OCI-LY3 (cell line): ENCODE measurements around the gene IFNGR2.
"Not testable (repeated sequence)": the region's sequence is repeated elsewhere in the genome, so short reads cannot be mapped to it uniquely, and the experiment has no call there.

Experiments
- H2AFZ ChIP-seq: fragments of 200-600, 300-600 bp; shearing (Covaris generic); 2 replicates; pipeline ENCODE4 v1.6.0; 2014; ENCODE audit warnings: antibody characterized with exemption, low read depth, low read length
- H3K27ac ChIP-seq: fragments of 200-600, 300-600 bp; sonication (generic); 2 replicates; pipeline ENCODE4 v1.5.1; 2014; ENCODE audit warnings: mild to moderate bottlenecking, low read length, moderate library complexity, mixed read lengths
- H3K27me3 ChIP-seq: fragments of 200-600, 300-600 bp; sonication (generic); 2 replicates; pipeline ENCODE4 v1.6.1; 2014; ENCODE audit warnings: low read depth, low read length, mixed read lengths
- H3K36me3 ChIP-seq: fragments of 200-600, 300-600 bp; sonication (generic); replicated peaks from 2 replicates; pipeline ENCODE3; 2014; ENCODE audit warnings: low read depth, low read length, mixed read lengths
- H3K4me1 ChIP-seq: fragments of 300-600, 200-600 bp; sonication (generic); 2 replicates; pipeline ENCODE4 v1.6.1; 2014; ENCODE audit warnings: low read length, mixed read lengths
- H3K4me2 ChIP-seq: fragments of 200-600, 300-600 bp; sonication (generic); 2 replicates; pipeline ENCODE4 v1.6.1; 2014; ENCODE audit warnings: low read length, mixed read lengths
- H3K4me3 ChIP-seq: fragments of 300-600, 200-600 bp; sonication (generic); 2 replicates; pipeline ENCODE4 v1.5.1; 2014; ENCODE audit warnings: antibody characterized with exemption, mild to moderate bottlenecking, low read length, moderate library complexity
- H3K79me2 ChIP-seq: fragments of 300-600, 200-600 bp; shearing (Covaris generic); 2 replicates; pipeline ENCODE4 v1.6.1; 2014; ENCODE audit warnings: mild to moderate bottlenecking, low read length, mixed read lengths
- H3K9ac ChIP-seq: fragments of 300-600, 200-600 bp; shearing (Covaris generic); 2 replicates; pipeline ENCODE4 v1.6.0; 2014; ENCODE audit warnings: mild to moderate bottlenecking, low read length, moderate library complexity
- H3K9me3 ChIP-seq: fragments of 200-600, 300-600 bp; shearing (Covaris generic); 2 replicates; pipeline ENCODE4 v1.6.1; 2014; ENCODE audit warnings: low read length, mixed read lengths; ENCODE audit not compliant: insufficient read depth
- H4K20me1 ChIP-seq: fragments of 200-600, 300-600 bp; sonication (generic); 2 replicates; pipeline ENCODE4 v1.6.1; 2016; ENCODE audit warnings: low read length, mixed read lengths; ENCODE audit not compliant: insufficient read depth
- EZH2phosphoT487 ChIP-seq: fragments of 200-600 bp; shearing (Covaris generic); IDR thresholded peaks from 2 replicates; pipeline ENCODE4 v1.6.1; 2018; ENCODE audit warnings: antibody characterized with exemption, mixed run types, low read depth
- TF ChIP-seq, protein P1 (sequence below): fragments of 200-600, 300-600 bp; sonication (generic); IDR thresholded peaks from 2 replicates; pipeline ENCODE4 v1.5.1; 2014; ENCODE audit warnings: antibody characterized with exemption, low read length, low read depth

IFNGR2 gene

DNA sequence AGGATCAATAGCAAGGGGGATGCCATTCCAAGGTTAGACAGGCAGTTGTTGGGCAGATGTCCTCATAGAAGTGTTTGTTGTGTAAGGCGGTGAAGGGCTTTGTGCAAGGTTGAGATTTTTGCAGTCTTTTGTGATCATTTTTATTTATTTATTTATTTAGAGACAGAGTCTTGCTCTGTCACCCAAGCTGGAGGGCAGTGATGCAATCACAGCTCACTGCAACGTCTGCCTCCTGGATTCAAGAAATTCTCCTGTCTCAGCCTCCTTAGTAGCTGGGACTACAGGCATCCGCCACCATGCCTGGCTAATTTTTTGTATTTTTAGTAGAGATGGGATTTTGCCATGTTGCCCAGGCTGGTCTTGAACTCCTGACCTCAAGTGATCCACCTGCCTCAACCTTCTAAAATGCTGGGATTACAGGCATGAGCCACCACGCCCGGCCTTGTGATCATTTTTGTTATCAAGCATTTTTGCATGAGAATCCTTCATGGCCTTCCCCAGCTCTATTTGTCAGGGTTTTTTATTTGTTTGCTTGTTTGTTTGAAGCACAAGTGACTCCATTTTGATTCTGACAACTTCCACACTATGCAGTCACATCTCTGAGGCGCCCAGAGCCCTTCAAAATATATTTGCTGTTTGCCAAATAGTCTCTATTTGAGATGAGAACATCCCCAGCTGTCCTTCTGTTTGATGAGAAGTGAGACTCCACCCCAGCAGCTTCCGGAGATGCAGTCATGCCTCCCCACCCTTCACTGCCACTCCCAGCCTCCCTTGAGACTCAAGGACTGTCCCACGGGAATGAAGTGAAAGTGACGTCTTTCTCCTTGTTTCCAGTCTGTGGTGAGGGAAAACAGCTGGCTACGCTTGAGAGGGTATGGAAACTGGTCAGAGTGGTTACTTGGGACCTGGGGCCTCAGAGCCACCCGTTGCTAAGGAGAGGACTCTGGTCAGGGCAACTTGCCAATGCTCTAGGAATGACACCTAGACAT lies 38.6 kb downstream of the IFNGR2 start:
- no peak overlapping the region for H3K9ac ChIP-seq
- no peaks in the 10 kb centered on the region for H3K27me3 ChIP-seq

DNA sequence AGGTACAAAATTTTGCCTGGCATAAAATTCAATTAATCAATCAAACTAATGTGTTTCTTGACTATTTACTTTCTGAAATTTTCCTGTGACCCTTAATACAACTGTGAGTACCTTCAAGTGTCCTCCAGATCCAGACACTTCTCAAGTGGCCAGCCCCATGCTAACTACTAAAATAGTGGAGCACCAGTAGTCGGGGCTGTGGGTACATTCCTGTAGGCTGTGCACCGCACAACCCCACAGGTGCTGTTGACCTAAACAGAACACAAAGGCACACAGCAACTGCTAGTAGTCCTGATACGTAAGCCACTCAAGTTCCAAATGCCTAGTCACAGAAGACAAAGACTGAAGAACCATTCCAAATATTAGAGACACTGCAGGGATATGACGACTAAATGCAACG lies 40.0 kb downstream of the IFNGR2 start:
- H3K9ac ChIP-seq: no peak overlapping the region
- no peaks in the 10 kb centered on the region for H3K9me3 ChIP-seq
- no peaks in the 10 kb centered on the region for H4K20me1 ChIP-seq
- H3K4me2 ChIP-seq: no peak overlapping the region
- peaks cover 14% of the 10 kb centered on the region for H3K4me1 ChIP-seq
- H2AFZ ChIP-seq: no peak overlapping the region
- no peaks in the 10 kb centered on the region for H3K36me3 ChIP-seq
- H3K27me3 ChIP-seq: no peaks in the 10 kb centered on the region
- no peak overlapping the region for H3K27ac ChIP-seq
- no peaks in the 10 kb centered on the region for H3K79me2 ChIP-seq
- no peak overlapping the region for H3K4me3 ChIP-seq
- no peak for TF ChIP-seq EZH2phosphoT487

More for the DNA sequence above, 38.6 kb downstream of the IFNGR2 start:
- no peak overlapping the region for H2AFZ ChIP-seq
- peaks cover 14% of the 10 kb centered on the region for H3K4me1 ChIP-seq
- H3K4me3 ChIP-seq: no peak overlapping the region
- TF ChIP-seq EZH2phosphoT487: no peak
- TF ChIP-seq, protein P1, sequence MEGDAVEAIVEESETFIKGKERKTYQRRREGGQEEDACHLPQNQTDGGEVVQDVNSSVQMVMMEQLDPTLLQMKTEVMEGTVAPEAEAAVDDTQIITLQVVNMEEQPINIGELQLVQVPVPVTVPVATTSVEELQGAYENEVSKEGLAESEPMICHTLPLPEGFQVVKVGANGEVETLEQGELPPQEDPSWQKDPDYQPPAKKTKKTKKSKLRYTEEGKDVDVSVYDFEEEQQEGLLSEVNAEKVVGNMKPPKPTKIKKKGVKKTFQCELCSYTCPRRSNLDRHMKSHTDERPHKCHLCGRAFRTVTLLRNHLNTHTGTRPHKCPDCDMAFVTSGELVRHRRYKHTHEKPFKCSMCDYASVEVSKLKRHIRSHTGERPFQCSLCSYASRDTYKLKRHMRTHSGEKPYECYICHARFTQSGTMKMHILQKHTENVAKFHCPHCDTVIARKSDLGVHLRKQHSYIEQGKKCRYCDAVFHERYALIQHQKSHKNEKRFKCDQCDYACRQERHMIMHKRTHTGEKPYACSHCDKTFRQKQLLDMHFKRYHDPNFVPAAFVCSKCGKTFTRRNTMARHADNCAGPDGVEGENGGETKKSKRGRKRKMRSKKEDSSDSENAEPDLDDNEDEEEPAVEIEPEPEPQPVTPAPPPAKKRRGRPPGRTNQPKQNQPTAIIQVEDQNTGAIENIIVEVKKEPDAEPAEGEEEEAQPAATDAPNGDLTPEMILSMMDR: no peak
- no peaks in the 10 kb centered on the region for H4K20me1 ChIP-seq
- H3K4me2 ChIP-seq: no peak overlapping the region
- no peaks in the 10 kb centered on the region for H3K79me2 ChIP-seq
- no peak overlapping the region for H3K27ac ChIP-seq
- H3K36me3 ChIP-seq: peaks cover 8% of the 10 kb centered on the region
- no peaks in the 10 kb centered on the region for H3K9me3 ChIP-seq

DNA sequence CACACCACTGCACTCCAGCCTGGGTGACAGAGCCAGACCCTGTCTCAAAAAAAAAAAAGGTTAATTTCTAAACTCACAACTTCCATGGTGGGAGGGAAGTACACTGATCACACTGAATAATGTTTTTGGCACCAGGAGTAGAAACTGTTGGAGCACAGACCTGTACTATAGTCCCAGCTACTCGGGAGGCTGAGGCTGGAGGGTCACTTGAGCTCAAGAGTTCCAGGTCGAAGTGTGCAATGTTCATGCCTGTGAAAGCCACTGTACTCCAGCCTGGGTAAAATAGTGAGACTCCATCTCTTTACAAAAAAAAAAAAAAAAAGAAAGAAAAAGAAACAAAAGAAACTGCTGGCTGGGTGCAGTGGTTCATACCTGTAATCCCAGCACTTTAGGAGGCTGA lies 41.3 kb downstream of the IFNGR2 start:
- Histone ChIP-seq H3K4me1 (peaks cover 14% of the 10 kb centered on the region), H3K9ac (no peak overlapping the region), H3K36me3 (no peaks in the 10 kb centered on the region), H3K79me2 (no peaks in the 10 kb centered on the region), H3K4me3 (no peak overlapping the region), H2AFZ (no peak overlapping the region), H3K27ac (no peak overlapping the region), H3K27me3 (no peaks in the 10 kb centered on the region), H3K4me2 (no peak overlapping the region), H4K20me1 (no peaks in the 10 kb centered on the region), H3K9me3 (no peaks in the 10 kb centered on the region)
- TF ChIP-seq EZH2phosphoT487: no peak
- TF ChIP-seq, protein P1: no peak

DNA sequence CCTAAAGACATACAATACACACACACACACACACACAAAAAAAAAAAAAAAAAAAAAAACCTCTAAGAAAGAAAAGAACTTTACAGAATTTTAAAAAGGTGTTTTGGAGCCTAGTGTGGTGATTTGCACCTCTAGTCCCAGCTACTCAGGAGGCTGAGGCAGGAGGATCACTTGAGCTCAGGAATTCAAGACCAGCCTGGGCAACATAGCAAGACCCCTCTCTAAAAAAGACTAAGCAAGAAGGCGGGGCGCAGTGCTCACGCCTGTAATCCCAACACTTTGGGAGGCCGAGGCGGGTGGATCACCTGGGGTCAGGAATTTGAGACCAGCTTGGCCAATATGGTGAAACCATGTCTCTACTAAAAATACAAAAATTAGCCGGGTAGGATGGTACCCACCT lies 43.4 kb downstream of the IFNGR2 start:
- not testable (repeated sequence) for H3K9ac ChIP-seq, H3K9me3 ChIP-seq, H3K4me1 ChIP-seq, H3K27ac ChIP-seq, H3K4me2 ChIP-seq, H3K4me3 ChIP-seq, H3K79me2 ChIP-seq, H3K27me3 ChIP-seq, H3K36me3 ChIP-seq, H4K20me1 ChIP-seq, H2AFZ ChIP-seq

DNA sequence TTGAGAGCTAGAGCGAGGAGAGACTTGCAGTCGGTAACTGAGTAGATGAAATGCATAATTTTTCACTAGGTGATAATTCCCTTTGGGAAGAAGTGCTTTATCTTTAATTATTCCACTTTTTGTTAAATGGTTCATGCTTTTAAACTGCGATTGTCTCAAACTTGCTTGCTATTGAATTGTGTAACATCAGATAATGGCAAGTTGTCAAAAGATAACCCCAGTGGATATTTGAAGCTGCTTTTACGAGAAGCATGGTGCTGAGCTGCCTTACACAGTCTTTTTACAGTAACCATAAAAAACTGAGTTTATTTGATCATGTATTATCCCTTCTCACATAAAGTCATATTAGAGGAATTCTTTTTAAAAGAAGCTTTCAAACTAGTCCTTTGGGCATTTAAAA lies 46.4 kb downstream of the IFNGR2 start:
- Histone ChIP-seq H3K27me3 (no peaks in the 10 kb centered on the region), H4K20me1 (no peaks in the 10 kb centered on the region), H3K9ac (no peak overlapping the region), H3K79me2 (no peaks in the 10 kb centered on the region), H2AFZ (no peak overlapping the region), H3K4me2 (no peak overlapping the region), H3K4me1 (no peaks in the 10 kb centered on the region; the same call in 1 of the 2 replicates), H3K9me3 (no peaks in the 10 kb centered on the region), H3K36me3 (no peaks in the 10 kb centered on the region), H3K27ac (no peak overlapping the region), H3K4me3 (no peak overlapping the region)
- TF ChIP-seq, protein P1: no peak
- TF ChIP-seq EZH2phosphoT487: no peak
